Lower leg skin (tissue), 3 donors: ENCODE measurements around the gene KCNK7.

Source experiments
- POLR2A ChIP-seq, 2 donors: fragments of 450-650 bp; IDR thresholded peaks; one replicate each; pipeline ENCODE4 v1.6.1; 2016 to 2017; ENCODE audit warnings: antibody characterized with exemption in 2 of 2, mild to moderate bottlenecking in 1 of 2, moderate library complexity in 1 of 2
- TF ChIP-seq, protein P1 (sequence below), 3 donors: fragments of 450-650 bp; IDR thresholded peaks; one replicate each; pipeline ENCODE4 v1.5.1; 2016; ENCODE audit warnings: antibody characterized with exemption in 3 of 3, mild to moderate bottlenecking in 3 of 3, moderate library complexity in 2 of 3

DNA sequence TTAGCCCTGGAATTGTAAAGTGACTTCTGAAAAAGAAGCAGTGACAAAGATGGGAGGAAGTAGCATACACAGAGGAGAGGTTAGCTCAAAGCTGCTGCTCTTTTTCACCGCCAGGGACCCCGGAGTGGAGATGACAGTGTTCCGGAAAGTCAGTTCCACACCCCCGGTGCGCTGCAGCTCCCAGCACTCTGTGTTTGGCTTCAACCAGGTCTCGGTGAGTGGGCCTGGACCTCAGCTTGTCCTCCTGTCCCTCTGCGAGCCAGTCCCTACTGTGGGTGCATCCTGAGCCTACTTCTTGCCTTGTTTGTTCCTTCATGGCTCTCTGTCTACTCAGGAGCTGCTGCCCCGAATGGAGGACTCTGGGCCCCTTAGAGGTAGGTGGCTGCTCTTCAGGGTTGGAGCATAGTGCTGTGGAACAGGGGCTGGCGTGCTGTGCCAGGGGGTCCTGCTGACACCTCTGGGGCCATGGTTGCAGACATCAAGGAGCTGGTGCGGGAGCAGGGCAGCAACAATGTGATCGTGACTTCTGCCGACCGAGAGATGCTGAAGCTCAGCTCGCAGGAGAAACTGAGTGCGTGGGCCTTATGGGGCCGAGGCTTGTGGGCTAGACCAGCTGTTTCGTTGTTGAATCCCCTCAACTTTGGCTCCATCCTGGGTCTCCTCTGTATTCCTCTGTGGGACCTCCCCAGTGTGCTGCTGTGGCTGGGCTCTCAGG lies 21.7 kb upstream of the KCNK7 start:
- TF ChIP-seq, protein P1, sequence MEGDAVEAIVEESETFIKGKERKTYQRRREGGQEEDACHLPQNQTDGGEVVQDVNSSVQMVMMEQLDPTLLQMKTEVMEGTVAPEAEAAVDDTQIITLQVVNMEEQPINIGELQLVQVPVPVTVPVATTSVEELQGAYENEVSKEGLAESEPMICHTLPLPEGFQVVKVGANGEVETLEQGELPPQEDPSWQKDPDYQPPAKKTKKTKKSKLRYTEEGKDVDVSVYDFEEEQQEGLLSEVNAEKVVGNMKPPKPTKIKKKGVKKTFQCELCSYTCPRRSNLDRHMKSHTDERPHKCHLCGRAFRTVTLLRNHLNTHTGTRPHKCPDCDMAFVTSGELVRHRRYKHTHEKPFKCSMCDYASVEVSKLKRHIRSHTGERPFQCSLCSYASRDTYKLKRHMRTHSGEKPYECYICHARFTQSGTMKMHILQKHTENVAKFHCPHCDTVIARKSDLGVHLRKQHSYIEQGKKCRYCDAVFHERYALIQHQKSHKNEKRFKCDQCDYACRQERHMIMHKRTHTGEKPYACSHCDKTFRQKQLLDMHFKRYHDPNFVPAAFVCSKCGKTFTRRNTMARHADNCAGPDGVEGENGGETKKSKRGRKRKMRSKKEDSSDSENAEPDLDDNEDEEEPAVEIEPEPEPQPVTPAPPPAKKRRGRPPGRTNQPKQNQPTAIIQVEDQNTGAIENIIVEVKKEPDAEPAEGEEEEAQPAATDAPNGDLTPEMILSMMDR (IDR thresholded peaks at IDR 0.05), result no peak
- TF ChIP-seq POLR2A (IDR thresholded peaks at IDR 0.05), result no peak
